CD14-positive monocyte (primary cell): ENCODE data around the gene RAPGEF2. TPM values are rescaled to one million over a fixed set of nuclear protein-coding genes. Genes with fewer than 3 reads are reported as not detected.

Experiments used
- DNase-seq, 3 donors: peaks; one replicate each; pipeline ENCODE4 v3.0.0-alpha.2; 2011 to 2022
- H2AFZ ChIP-seq: 2 replicates; pipeline ENCODE4 v1.6.0; 2012; ENCODE audit warnings: mild to moderate bottlenecking, low read depth, low read length, inconsistent platforms; ENCODE audit not compliant: insufficient read depth, poor library complexity, severe bottlenecking
- H3K27ac ChIP-seq, 2 donors: 1 replicate in 1 of 2; 2 replicates in 1 of 2; pipeline ENCODE4 v1.5.1; 2012 to 2013; ENCODE audit warnings: low read length in 2 of 2, control low read depth in 1 of 2, inconsistent platforms in 1 of 2, low read depth in 1 of 2, mild to moderate bottlenecking in 1 of 2
- H3K27me3 ChIP-seq, 2 donors: one replicate each; pipeline versions ENCODE4 v1.6.0 to v1.6.1; 2011 to 2013; ENCODE audit warnings: low read length in 2 of 2; ENCODE audit not compliant: control insufficient read depth in 2 of 2, insufficient read depth in 2 of 2
- H3K36me3 ChIP-seq, 2 donors: replicated peaks in 1 of 2; 1 replicate in 1 of 2; 2 replicates in 1 of 2; pipeline versions ENCODE4 v1.5.1 to v1.6.1; 2012 to 2013; ENCODE audit warnings: low read length in 2 of 2, control low read depth in 1 of 2, inconsistent platforms in 1 of 2, mild to moderate bottlenecking in 1 of 2; ENCODE audit not compliant: insufficient read depth in 2 of 2, control insufficient read depth in 1 of 2
- H3K4me1 ChIP-seq, 2 donors: 1 replicate in 1 of 2; 2 replicates in 1 of 2; pipeline versions ENCODE4 v1.5.1 to v1.6.1; 2012 to 2013; ENCODE audit warnings: low read length in 2 of 2, control low read depth in 1 of 2, inconsistent platforms in 1 of 2, mild to moderate bottlenecking in 1 of 2, moderate library complexity in 1 of 2; ENCODE audit not compliant: insufficient read depth in 2 of 2, control insufficient read depth in 1 of 2
- H3K4me2 ChIP-seq: replicated peaks from 2 replicates; pipeline ENCODE3; 2012; ENCODE audit warnings: low read length, moderate library complexity, mild to moderate bottlenecking; ENCODE audit not compliant: poor library complexity, severe bottlenecking; ENCODE audit errors: extremely low read depth
- H3K4me3 ChIP-seq, 3 experiments: fragments of 200-600 bp in 1 of 3; sonication (generic) in 1 of 3; replicated peaks in 1 of 3; 1 replicate in 2 of 3; 2 replicates in 1 of 3; pipeline ENCODE4 v1.5.1; 2011 to 2013; ENCODE audit warnings: low read length in 3 of 3, mild to moderate bottlenecking in 3 of 3, control low read depth in 2 of 3, low read depth in 2 of 3, inconsistent platforms in 1 of 3, moderate library complexity in 1 of 3
- H3K79me2 ChIP-seq: 2 replicates; pipeline ENCODE4 v1.6.0; 2012; ENCODE audit warnings: mild to moderate bottlenecking, control low read depth, inconsistent platforms, low read length, moderate library complexity; ENCODE audit not compliant: insufficient read depth
- H3K9ac ChIP-seq: 2 replicates; pipeline ENCODE4 v1.6.0; 2017; ENCODE audit warnings: low read length, mild to moderate bottlenecking; ENCODE audit not compliant: insufficient read depth, poor library complexity, severe bottlenecking
- H3K9me3 ChIP-seq, 2 donors: replicated peaks in 1 of 2; 1 replicate in 1 of 2; 2 replicates in 1 of 2; pipeline versions ENCODE4 v1.5.1 to v1.6.1; 2012 to 2013; ENCODE audit warnings: low read length in 2 of 2, control low read depth in 1 of 2; ENCODE audit not compliant: control insufficient read depth in 1 of 2, insufficient read depth in 1 of 2
- H4K20me1 ChIP-seq: 2 replicates; pipeline ENCODE4 v1.6.0; 2012; ENCODE audit warnings: mild to moderate bottlenecking, low read length, control low read depth, moderate library complexity; ENCODE audit not compliant: insufficient read depth
- H3K27ac Mint-ChIP-seq, 7 donors: one replicate each; pipeline ENCODE4 v1.8.0; 2020; ENCODE audit warnings: mild to moderate bottlenecking in 7 of 7, mixed read lengths in 7 of 7, moderate library complexity in 6 of 7, inconsistent platforms in 2 of 7
- H3K27me3 Mint-ChIP-seq, 3 donors: one replicate each; pipeline ENCODE4 v1.8.0; 2021 to 2022; ENCODE audit warnings: low read depth in 3 of 3, mild to moderate bottlenecking in 3 of 3, mixed read lengths in 3 of 3, moderate library complexity in 3 of 3, inconsistent platforms in 1 of 3
- H3K36me3 Mint-ChIP-seq, 2 donors: one replicate each; pipeline ENCODE4 v1.8.0; 2020; ENCODE audit warnings: mixed read lengths in 2 of 2, inconsistent platforms in 1 of 2, mild to moderate bottlenecking in 1 of 2
- H3K4me1 Mint-ChIP-seq: one replicate; pipeline ENCODE4 v1.8.0; 2020; ENCODE audit warnings: mild to moderate bottlenecking, mixed read lengths
- H3K4me3 Mint-ChIP-seq, 2 donors: one replicate each; pipeline ENCODE4 v1.8.0; 2020; ENCODE audit warnings: mild to moderate bottlenecking in 2 of 2, mixed read lengths in 2 of 2, moderate library complexity in 1 of 2
- H3K9me3 Mint-ChIP-seq, 7 donors: one replicate each; pipeline ENCODE4 v1.8.0; 2020 to 2022; ENCODE audit warnings: mixed read lengths in 7 of 7, mild to moderate bottlenecking in 6 of 7, moderate library complexity in 6 of 7, inconsistent platforms in 2 of 7
- WGBS: methylation state at CpG from one replicate; pipeline ENCODE4 v1.1.5; 2013; ENCODE audit warnings: missing lambda C conversion rate; ENCODE audit not compliant: insufficient coverage; 5-methylcytosine and 5-hydroxymethylcytosine counted together
- intact Hi-C, 2 donors: fragments of 100-400 bp; cut with micrococcal nuclease; formaldehyde crosslinking; loops; one replicate each; pipeline versions ENCODE4 v1.15.0 to v1.15.1; 2023
- polyA plus RNA-seq, 3 donors: library from polyadenylated mRNA; depleted of rRNA in 1 of 3; unstranded in 2 of 3; stranded (reverse) in 1 of 3; fragments of 300-500 nt in 2 of 3; fragments of >200 nt in 1 of 3; fragmentation: Illumina TruSeq in 2 of 3; gene quantifications; 1 replicate in 2 of 3; 2 replicates in 1 of 3; pipeline ENCODE4 v1.2.3, GENCODE V29; 2012 to 2021
- TF ChIP-seq, protein P1 (sequence below): fragments of 200-600 bp; IDR thresholded peaks from one replicate; pipeline ENCODE4 v1.8.0; 2022; ENCODE audit warnings: antibody characterized with exemption, mild to moderate bottlenecking

The RAPGEF2 gene
- polyA plus RNA-seq, 3 donors, result 1.5 to 29.8 (median 2.0) TPM

GRCh38 chr4:159252491-159252890 is 149.6 kb downstream of the RAPGEF2 start:
- H3K36me3 Mint-ChIP-seq, result peaks cover 40 to 62% of the 10 kb centered on the region in 2 donors
- peaks cover 21% of the 10 kb centered on the region for H3K4me1 Mint-ChIP-seq
- Histone ChIP-seq H3K27me3 (no peaks in the 10 kb centered on the region), H3K9me3 (peaks cover 10 to 13% of the 10 kb centered on the region in 2 donors), H3K4me3 (no peak overlapping the region), H2AFZ (no peak overlapping the region), H3K9ac (no peak overlapping the region), H3K36me3 (peaks cover 10 to 65% of the 10 kb centered on the region in 2 donors), H3K4me1 (peaks cover 7 to 10% of the 10 kb centered on the region in 2 donors), H3K27ac (peak overlapping the region in 1 of 2 donors; percentile 26), H4K20me1 (no peaks in the 10 kb centered on the region), H3K79me2 (peaks cover 87% of the 10 kb centered on the region), H3K4me2 (no peak overlapping the region)
- intact Hi-C loops, result no loop called here
- no peak for DNase-seq
- H3K4me3 Mint-ChIP-seq, result no peak overlapping the region
- H3K27ac Mint-ChIP-seq, result no peak overlapping the region
- peaks cover 0 to 1% (median 0%) of the 10 kb centered on the region in 3 donors for H3K27me3 Mint-ChIP-seq
- TF ChIP-seq, protein P1, sequence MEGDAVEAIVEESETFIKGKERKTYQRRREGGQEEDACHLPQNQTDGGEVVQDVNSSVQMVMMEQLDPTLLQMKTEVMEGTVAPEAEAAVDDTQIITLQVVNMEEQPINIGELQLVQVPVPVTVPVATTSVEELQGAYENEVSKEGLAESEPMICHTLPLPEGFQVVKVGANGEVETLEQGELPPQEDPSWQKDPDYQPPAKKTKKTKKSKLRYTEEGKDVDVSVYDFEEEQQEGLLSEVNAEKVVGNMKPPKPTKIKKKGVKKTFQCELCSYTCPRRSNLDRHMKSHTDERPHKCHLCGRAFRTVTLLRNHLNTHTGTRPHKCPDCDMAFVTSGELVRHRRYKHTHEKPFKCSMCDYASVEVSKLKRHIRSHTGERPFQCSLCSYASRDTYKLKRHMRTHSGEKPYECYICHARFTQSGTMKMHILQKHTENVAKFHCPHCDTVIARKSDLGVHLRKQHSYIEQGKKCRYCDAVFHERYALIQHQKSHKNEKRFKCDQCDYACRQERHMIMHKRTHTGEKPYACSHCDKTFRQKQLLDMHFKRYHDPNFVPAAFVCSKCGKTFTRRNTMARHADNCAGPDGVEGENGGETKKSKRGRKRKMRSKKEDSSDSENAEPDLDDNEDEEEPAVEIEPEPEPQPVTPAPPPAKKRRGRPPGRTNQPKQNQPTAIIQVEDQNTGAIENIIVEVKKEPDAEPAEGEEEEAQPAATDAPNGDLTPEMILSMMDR, result no peak
- peaks cover 11 to 18% (median 14%) of the 10 kb centered on the region in 7 donors for H3K9me3 Mint-ChIP-seq
- no CpG with 5 or more reads among the region's 4 CpGs for WGBS

DNA sequence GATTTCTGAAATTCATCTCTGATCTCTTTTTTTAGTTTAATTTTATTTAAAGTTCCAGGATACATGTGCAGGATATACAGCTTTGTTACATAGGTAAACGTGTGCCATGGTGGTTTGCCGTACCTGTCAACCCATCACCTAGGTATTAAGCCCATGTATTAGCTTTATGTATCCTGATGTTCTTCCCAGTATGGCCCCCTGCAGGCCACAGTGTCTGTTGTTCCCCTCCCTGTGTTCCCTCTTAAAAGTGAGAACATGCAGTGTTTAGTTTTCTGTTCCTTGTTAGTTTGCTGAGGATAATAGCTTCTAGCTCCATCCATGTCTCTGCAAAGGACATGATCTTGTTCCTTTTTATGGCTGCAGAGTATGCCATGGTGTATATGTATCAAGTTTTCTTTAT is 153.2 kb downstream of the RAPGEF2 start:
- peaks cover 7 to 14% (median 10%) of the 10 kb centered on the region in 7 donors for H3K9me3 Mint-ChIP-seq
- WGBS, result no CpG with 5 or more reads among the region's 2 CpGs
- H3K27me3 ChIP-seq, result no peaks in the 10 kb centered on the region

More for the DNA sequence above, 153.2 kb downstream of the RAPGEF2 start:
- Mint-ChIP-seq H3K36me3 (peaks cover 48 to 56% of the 10 kb centered on the region in 2 donors), H3K4me3 (no peak overlapping the region), H3K4me1 (peaks cover 10% of the 10 kb centered on the region), H3K27me3 (peaks cover 0 to 1% (median 0%) of the 10 kb centered on the region in 3 donors), H3K27ac (peak overlapping the region in 1 of 7 donors; percentile 4)
- peaks cover 4 to 6% of the 10 kb centered on the region in 2 donors for H3K9me3 ChIP-seq
- H3K36me3 ChIP-seq, result peaks cover 4 to 54% of the 10 kb centered on the region in 2 donors
- H4K20me1 ChIP-seq, result no peaks in the 10 kb centered on the region
- no peak overlapping the region for H2AFZ ChIP-seq
- H3K4me2 ChIP-seq, result no peak overlapping the region
- H3K4me1 ChIP-seq, result no peaks in the 10 kb centered on the region
- intact Hi-C loops, result no loop called here
- no peak overlapping the region for H3K9ac ChIP-seq
- peaks cover 80% of the 10 kb centered on the region for H3K79me2 ChIP-seq
- TF ChIP-seq, protein P1, result peak; percentile 13
- H3K27ac ChIP-seq, result no peak overlapping the region
- H3K4me3 ChIP-seq, result no peak overlapping the region
- DNase-seq, result no peak
